Nephron (organoid): Measurements from ENCODE around the gene MFSD12.
A peak's percentile ranks its signal among the peaks of the same experiment; 100 is the strongest.

Experiments used
- H3K27ac Mint-ChIP-seq, 3 experiments: 2 replicates each; pipeline ENCODE4 v1.8.0; 2020; ENCODE audit warnings: mixed read lengths in 3 of 3, mild to moderate bottlenecking in 2 of 3, moderate library complexity in 1 of 3
- H3K27me3 Mint-ChIP-seq: 2 replicates; pipeline ENCODE4 v1.8.0; 2021; ENCODE audit warnings: low read depth, mild to moderate bottlenecking, moderate library complexity, mixed read lengths
- H3K36me3 Mint-ChIP-seq: 2 replicates; pipeline ENCODE4 v1.8.0; 2020; ENCODE audit warnings: low read depth, mixed read lengths
- H3K4me1 Mint-ChIP-seq: 2 replicates; pipeline ENCODE4 v1.8.0; 2020; ENCODE audit warnings: mixed read lengths
- H3K4me3 Mint-ChIP-seq, 3 experiments: 2 replicates each; pipeline ENCODE4 v1.8.0; 2020; ENCODE audit warnings: mild to moderate bottlenecking in 3 of 3, mixed read lengths in 3 of 3, moderate library complexity in 2 of 3
- H3K9me3 Mint-ChIP-seq: 2 replicates; pipeline ENCODE4 v1.8.0; 2020; ENCODE audit warnings: mixed read lengths
- TF ChIP-seq, protein P1 (sequence below), 3 experiments: fragments of 200-600 bp; sonication (generic); IDR thresholded peaks; one replicate each; pipeline ENCODE4 v1.5.0; 2021; ENCODE audit warnings: antibody characterized with exemption in 3 of 3; ENCODE audit not compliant: unreplicated experiment in 3 of 3

MFSD12 gene

GRCh38 chr19:3527238-3527910 lies 30.0 kb downstream of the MFSD12 start:
- H3K36me3 Mint-ChIP-seq = peaks cover 13% of the 10 kb centered on the region
- no peaks in the 10 kb centered on the region for H3K27me3 Mint-ChIP-seq
- H3K4me3 Mint-ChIP-seq = no peak overlapping the region
- no peak overlapping the region for H3K27ac Mint-ChIP-seq
- no peaks in the 10 kb centered on the region for H3K4me1 Mint-ChIP-seq
- no peaks in the 10 kb centered on the region for H3K9me3 Mint-ChIP-seq
- TF ChIP-seq, protein P1, sequence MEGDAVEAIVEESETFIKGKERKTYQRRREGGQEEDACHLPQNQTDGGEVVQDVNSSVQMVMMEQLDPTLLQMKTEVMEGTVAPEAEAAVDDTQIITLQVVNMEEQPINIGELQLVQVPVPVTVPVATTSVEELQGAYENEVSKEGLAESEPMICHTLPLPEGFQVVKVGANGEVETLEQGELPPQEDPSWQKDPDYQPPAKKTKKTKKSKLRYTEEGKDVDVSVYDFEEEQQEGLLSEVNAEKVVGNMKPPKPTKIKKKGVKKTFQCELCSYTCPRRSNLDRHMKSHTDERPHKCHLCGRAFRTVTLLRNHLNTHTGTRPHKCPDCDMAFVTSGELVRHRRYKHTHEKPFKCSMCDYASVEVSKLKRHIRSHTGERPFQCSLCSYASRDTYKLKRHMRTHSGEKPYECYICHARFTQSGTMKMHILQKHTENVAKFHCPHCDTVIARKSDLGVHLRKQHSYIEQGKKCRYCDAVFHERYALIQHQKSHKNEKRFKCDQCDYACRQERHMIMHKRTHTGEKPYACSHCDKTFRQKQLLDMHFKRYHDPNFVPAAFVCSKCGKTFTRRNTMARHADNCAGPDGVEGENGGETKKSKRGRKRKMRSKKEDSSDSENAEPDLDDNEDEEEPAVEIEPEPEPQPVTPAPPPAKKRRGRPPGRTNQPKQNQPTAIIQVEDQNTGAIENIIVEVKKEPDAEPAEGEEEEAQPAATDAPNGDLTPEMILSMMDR (IDR thresholded peaks at IDR 0.05; ENCODE audit: unreplicated experiment in 3 of 3) = no peak

DNA sequence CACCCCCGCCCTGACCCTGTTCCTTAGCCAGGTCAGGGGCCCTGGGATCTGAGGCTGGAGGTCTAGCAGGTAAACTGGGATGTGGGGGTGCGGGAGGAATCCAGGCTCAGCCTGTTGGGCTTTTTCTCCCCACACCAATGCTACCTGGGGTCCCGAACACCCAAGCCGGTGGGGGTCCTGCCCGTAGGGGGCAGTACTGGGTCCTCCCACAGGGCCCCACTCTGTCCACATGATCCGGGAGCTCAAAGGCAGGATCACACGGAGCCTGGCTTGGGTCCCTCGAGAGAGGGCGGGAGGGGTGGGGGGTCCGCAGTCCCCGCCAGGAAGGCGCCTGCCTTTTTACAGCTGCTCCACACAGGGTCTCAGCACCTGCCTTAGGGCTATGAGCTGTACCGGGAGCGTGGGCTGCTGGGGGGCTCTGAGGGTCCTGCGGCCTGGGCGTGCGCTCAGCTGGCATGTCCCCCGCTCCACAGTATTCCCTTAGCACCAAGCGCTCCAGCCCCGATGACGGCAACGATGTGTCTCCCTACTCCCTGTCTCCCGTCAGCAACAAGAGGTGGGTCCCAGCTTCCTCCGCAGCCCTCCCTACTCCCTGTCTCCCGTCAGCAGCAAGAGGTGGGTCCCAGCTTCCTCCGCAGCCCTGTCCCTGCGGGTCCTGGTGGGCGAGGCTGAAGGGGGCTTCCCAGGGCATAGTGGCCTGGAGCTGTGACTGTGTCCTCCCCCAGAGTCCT lies 30.7 kb downstream of the MFSD12 start:
- Mint-ChIP-seq H3K27me3 (no peaks in the 10 kb centered on the region), H3K27ac (no peak overlapping the region)

GRCh38 chr19:3524904-3525451 lies 32.4 kb downstream of the MFSD12 start:
- Mint-ChIP-seq H3K36me3 (peaks cover 18% of the 10 kb centered on the region), H3K27ac (no peak overlapping the region), H3K4me3 (no peak overlapping the region), H3K27me3 (no peaks in the 10 kb centered on the region), H3K9me3 (no peaks in the 10 kb centered on the region), H3K4me1 (no peaks in the 10 kb centered on the region)
- TF ChIP-seq, protein P1 (IDR thresholded peaks at IDR 0.05; ENCODE audit: unreplicated experiment in 3 of 3) = no peak

More for the DNA sequence above, 30.7 kb downstream of the MFSD12 start:
- H3K36me3 Mint-ChIP-seq = peaks cover 18% of the 10 kb centered on the region
- H3K4me3 Mint-ChIP-seq = no peak overlapping the region
- no peaks in the 10 kb centered on the region for H3K9me3 Mint-ChIP-seq
- TF ChIP-seq, protein P1 (IDR thresholded peaks at IDR 0.05; ENCODE audit: unreplicated experiment in 3 of 3) = peak in 1 of 3 experiments; percentile 13
- no peaks in the 10 kb centered on the region for H3K4me1 Mint-ChIP-seq

GRCh38 chr19:3524078-3524842 lies 33.1 kb downstream of the MFSD12 start:
- Mint-ChIP-seq H3K27me3 (no peaks in the 10 kb centered on the region), H3K27ac (no peak overlapping the region), H3K36me3 (peaks cover 18% of the 10 kb centered on the region), H3K4me3 (no peak overlapping the region), H3K4me1 (no peaks in the 10 kb centered on the region), H3K9me3 (no peaks in the 10 kb centered on the region)
- TF ChIP-seq, protein P1 (IDR thresholded peaks at IDR 0.05; ENCODE audit: unreplicated experiment in 3 of 3) = no peak

- no peaks in the 10 kb centered on the region for H3K9me3 Mint-ChIP-seq
Observed at GRCh38 chr19:3523361-3524077, 33.9 kb downstream of the MFSD12 start.

More at GRCh38 chr19:3523361-3524077, 33.9 kb downstream of the MFSD12 start:
- H3K27me3 Mint-ChIP-seq = no peaks in the 10 kb centered on the region
- H3K27ac Mint-ChIP-seq = no peak overlapping the region
- H3K4me1 Mint-ChIP-seq = no peaks in the 10 kb centered on the region
- TF ChIP-seq, protein P1 (IDR thresholded peaks at IDR 0.05; ENCODE audit: unreplicated experiment in 3 of 3) = no peak
- H3K4me3 Mint-ChIP-seq = no peak overlapping the region
- H3K36me3 Mint-ChIP-seq = peaks cover 18% of the 10 kb centered on the region
